ENCODE results near the gene MPHOSPH8.

GRCh38 chr13:19685034-19685433 lies 51.6 kb downstream of the MPHOSPH8 start:
- TF ChIP-seq CTCF (IDR thresholded peaks at IDR 0.05) (no peak), ZFX (IDR thresholded peaks at IDR 0.05; ENCODE audit: borderline replicate concordance) (no peak)
